ENCODE results near the gene RPRML. TPM values are rescaled to one million over a fixed set of nuclear protein-coding genes. Genes with fewer than 3 reads are reported as not detected.

The RPRML gene
- total RNA-seq, 2 experiments from 2014 or later = 0.23 TPM; not detected in 1

DNA sequence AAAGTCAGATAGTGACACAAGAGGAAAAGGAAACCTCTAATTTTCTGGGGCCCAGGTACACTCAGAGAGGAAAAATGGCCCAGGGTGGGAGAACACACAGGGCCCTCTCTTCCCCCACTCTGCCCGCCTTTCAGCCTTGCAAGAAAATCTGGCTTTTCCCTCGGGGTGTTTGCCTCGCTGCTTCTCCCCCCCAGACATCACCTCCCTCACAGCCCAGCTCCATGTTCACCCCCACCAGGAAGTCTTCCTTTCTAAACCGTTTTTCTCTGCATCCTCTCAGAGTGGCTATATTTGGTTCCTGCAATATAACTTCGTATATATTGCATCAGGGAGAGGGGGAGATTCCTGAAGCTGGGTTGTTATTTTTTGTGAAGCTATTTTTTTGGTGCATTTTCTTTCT lies 27.3 kb downstream of the RPRML start:
- H3K4me3 Mint-ChIP-seq = no peak overlapping the region
- no peaks in the 10 kb centered on the region for H3K27me3 Mint-ChIP-seq (ENCODE audit: low read depth)
- H3K36me3 Mint-ChIP-seq (ENCODE audit: low read depth) = peaks cover 2% of the 10 kb centered on the region
- no peaks in the 10 kb centered on the region for H3K4me1 Mint-ChIP-seq (ENCODE audit: low read depth)
- POLR2A ChIA-PET = no interaction called here
- CTCF ChIA-PET = interaction anchor here (1.1 to 1.9 kb wide), 3 partner anchors 9 to 116 kb away, joined by 3 to 6 read pairs (median 6); no protein-coding TSS in a partner anchor
- DNase-seq (no peak), ATAC-seq (no peak)
- H3K9me3 Mint-ChIP-seq (ENCODE audit: insufficient read depth) = no peaks in the 10 kb centered on the region
- H3K27ac Mint-ChIP-seq = no peak overlapping the region

DNA sequence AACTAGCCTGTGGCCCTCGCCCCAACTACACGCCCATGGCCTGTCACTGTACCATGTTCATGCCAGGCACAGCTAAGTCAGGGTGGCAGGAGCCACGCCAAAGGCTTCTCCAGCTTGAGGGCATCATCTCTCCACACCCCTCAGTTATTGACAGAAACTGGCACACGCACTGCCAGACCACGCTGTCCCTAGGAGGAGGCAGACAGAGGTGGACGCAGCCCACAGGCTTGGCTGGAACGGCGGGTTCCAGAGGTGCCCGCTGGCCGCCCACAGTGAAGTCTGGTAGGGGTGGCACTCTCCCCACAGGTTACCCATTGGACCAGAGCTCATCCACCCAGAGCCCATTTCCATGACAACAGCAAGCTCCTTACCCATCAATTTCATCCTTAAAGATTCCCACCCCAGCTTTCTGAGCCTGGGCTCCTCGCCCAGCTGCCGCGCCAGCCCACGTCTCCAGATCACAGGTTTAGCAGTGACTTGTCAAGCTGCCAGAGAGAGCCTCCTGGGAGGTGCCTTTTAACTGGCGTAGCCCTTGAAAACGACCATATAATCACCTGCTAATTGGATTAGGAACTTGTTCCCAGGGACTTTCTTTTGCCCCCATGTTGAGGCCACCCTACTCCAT lies 27.9 kb downstream of the RPRML start:
- H3K36me3 Mint-ChIP-seq (ENCODE audit: low read depth) = peaks cover 2% of the 10 kb centered on the region
- ChIA-PET POLR2A (no interaction called here), CTCF (interaction anchor here (1.1 to 1.9 kb wide), 3 partner anchors 8 to 116 kb away, joined by 3 to 6 read pairs (median 6); no protein-coding TSS in a partner anchor)
- no peak for ATAC-seq
- DNase-seq = no peak
- H3K27me3 Mint-ChIP-seq (ENCODE audit: low read depth) = no peaks in the 10 kb centered on the region
- no peaks in the 10 kb centered on the region for H3K9me3 Mint-ChIP-seq (ENCODE audit: insufficient read depth)
- H3K4me3 Mint-ChIP-seq = no peak overlapping the region
- H3K27ac Mint-ChIP-seq = no peak overlapping the region
- no peaks in the 10 kb centered on the region for H3K4me1 Mint-ChIP-seq (ENCODE audit: low read depth)

DNA sequence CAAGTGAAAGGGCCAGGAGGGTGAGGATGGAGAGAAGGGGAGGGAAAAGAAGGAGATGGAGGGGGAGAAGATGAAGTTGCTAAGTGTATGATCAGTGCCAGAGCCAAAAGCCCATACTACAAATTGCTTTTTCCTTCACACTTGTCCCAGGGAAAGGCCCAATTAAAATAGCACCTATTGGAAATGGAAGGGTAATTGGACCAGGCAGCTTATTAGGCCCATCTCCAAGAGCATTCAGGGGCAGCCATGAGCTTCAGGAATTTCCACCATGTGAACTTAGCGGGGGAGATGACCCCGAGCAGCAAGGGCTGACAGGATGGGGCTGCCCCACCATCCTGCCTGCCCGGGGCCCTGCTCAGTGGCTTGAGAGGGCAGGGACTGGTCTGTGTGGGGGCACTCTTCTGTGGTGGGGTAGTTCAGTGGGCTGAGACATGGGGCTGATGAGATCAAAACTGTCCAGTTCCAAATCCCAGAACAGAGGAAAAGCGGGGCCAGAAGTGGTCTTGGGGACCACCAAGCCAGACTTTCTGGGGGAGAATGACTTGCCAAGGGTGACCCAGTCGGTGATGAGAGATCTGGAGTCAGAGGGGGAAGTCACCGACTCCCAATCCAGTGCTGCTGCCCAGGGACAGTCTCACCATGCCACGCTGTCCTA lies 28.6 kb downstream of the RPRML start:
- ATAC-seq = no peak
- H3K36me3 Mint-ChIP-seq (ENCODE audit: low read depth) = peaks cover under 1% of the 10 kb centered on the region
- no peak overlapping the region for H3K27ac Mint-ChIP-seq
- H3K27me3 Mint-ChIP-seq (ENCODE audit: low read depth) = no peaks in the 10 kb centered on the region
- POLR2A ChIA-PET = no interaction called here
- DNase-seq = no peak
- H3K9me3 Mint-ChIP-seq (ENCODE audit: insufficient read depth) = no peaks in the 10 kb centered on the region
- CTCF ChIA-PET = interaction anchor here (1.6 kb wide), 1 partner anchor 8 kb away, joined by 6 read pairs; no protein-coding TSS in a partner anchor
- no peak overlapping the region for H3K4me3 Mint-ChIP-seq
- H3K4me1 Mint-ChIP-seq (ENCODE audit: low read depth) = no peaks in the 10 kb centered on the region

DNA sequence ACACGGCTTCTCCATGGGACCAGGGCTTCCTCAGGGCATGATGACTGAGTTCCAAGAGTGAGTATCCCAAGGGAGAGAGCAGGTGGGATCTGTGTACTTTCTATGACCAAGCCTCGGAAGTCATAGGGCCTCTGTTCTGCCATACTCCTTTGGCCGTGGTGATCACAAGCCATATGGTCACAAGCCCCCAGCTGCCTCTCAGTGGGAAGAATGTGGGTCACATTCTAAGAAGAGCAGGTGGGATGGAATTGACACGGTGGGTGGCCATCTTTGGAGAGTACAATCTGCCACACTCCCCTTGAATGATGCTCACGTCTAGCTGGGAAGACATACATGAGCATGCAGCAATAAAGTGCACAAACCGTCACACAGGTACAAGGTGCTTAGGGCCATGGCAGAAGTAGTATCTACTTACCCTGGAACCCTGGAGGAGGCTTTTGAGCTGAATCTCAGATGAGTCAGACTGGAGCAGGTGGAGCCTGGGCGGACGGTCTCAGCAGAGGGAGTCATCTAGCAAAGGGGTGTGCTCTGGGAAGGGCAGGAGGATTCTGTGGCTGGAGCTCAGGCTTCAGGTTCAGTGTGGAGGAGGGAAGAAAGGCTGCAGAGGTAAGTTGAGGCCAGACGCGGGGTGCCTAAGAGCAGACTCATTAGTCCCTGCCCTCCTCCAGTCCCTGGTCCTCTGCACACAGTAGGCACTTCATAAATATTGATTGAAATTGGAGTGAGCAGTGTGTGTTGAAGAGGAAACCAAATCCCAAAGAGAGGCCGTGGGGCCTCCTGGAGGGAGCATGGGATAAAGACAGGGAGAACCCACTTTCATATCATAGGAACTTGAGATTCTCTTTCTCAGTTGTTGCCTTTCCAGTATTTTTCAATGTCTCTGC lies 29.5 kb downstream of the RPRML start:
- Mint-ChIP-seq H3K4me1 (ENCODE audit: low read depth) (peaks cover 7% of the 10 kb centered on the region), H3K9me3 (ENCODE audit: insufficient read depth) (no peaks in the 10 kb centered on the region), H3K36me3 (ENCODE audit: low read depth) (no peaks in the 10 kb centered on the region), H3K27ac (no peak overlapping the region), H3K4me3 (no peak overlapping the region), H3K27me3 (ENCODE audit: low read depth) (no peaks in the 10 kb centered on the region)
- DNase-seq = no peak
- POLR2A ChIA-PET = no interaction called here
- ATAC-seq = no peak
- CTCF ChIA-PET = interaction anchor here (0.8 kb wide), 1 partner anchor 8 kb away, joined by 3 read pairs; no protein-coding TSS in a partner anchor

DNA sequence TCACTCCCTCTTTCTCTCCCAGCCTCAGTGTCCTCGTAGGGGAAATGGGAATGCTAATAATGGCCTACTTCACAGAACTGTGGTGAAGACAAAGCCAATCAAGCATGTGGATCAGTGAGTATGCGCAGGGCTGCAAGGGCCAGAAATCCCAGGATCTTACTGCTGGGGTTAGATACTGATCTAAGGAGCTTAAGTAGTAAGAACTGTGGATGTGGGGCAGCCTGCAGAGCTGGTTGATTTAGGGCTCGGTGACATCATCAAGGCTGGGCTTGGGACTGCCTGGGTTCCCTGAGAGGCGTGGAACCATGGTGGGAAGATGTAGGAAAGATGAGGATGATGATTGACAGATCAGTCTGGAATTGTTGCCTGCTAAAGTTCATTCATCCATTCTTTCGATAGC lies 30.5 kb downstream of the RPRML start:
- H3K4me1 Mint-ChIP-seq (ENCODE audit: low read depth) = peaks cover 15% of the 10 kb centered on the region
- H3K9me3 Mint-ChIP-seq (ENCODE audit: insufficient read depth) = no peaks in the 10 kb centered on the region
- H3K36me3 Mint-ChIP-seq (ENCODE audit: low read depth) = no peaks in the 10 kb centered on the region
- ATAC-seq = no peak
- no peaks in the 10 kb centered on the region for H3K27me3 Mint-ChIP-seq (ENCODE audit: low read depth)
- POLR2A ChIA-PET = interaction anchor here (0.7 to 0.8 kb wide), 2 partner anchors 12 to 29 kb away, joined by 3 to 6 read pairs; no protein-coding TSS in a partner anchor
- H3K4me3 Mint-ChIP-seq = no peak overlapping the region
- no peak for DNase-seq
- no peak overlapping the region for H3K27ac Mint-ChIP-seq
- CTCF ChIA-PET = no interaction called here

DNA sequence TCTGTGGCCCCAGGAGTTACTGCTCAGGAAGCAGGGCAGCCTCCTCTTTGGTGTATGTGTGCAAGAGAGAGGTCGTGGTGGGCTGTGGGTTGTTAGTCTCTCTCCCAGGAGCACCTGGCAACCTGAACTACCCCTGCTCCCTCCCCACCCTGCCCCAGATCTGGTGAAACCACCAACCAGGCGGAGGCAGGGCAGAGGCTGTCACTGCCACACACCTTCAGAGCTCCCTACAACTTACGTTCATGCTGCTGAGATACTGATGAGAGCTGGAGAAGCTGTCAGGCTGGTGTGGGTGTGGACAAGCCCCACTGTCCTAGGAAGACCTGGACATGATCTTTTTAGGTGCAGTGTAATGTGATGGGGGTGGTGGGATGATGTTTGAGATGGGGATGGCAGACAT lies 31.8 kb downstream of the RPRML start:
- no peak overlapping the region for H3K4me3 Mint-ChIP-seq
- ChIA-PET POLR2A (no interaction called here), CTCF (no interaction called here)
- DNase-seq = no peak
- no peaks in the 10 kb centered on the region for H3K9me3 Mint-ChIP-seq (ENCODE audit: insufficient read depth)
- no peaks in the 10 kb centered on the region for H3K27me3 Mint-ChIP-seq (ENCODE audit: low read depth)
- ATAC-seq = no peak
- H3K36me3 Mint-ChIP-seq (ENCODE audit: low read depth) = peaks cover 2% of the 10 kb centered on the region
- H3K27ac Mint-ChIP-seq = no peak overlapping the region
- H3K4me1 Mint-ChIP-seq (ENCODE audit: low read depth) = peaks cover 27% of the 10 kb centered on the region

DNA sequence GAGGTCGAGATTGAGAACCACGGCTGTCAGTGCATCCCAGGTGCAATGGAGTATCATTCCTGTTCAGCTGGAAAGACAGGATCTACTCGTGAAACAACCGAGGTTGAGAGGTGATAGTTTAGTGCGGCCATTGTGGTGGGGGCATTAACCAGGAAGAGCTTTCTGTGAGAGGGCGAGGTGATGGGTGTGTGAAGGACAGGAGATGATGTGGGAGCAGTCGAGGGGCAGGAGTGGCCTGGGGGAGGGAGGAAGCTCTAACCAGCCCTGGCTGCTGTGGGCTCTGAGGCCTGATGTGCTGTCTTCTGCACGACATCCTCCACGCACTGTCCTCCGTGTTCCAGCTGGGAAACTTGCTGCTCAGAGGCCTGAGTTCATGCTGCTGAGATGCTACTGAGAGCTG lies 34.1 kb downstream of the RPRML start:
- no peak for ATAC-seq
- no peak overlapping the region for H3K4me3 Mint-ChIP-seq
- ChIA-PET POLR2A (no interaction called here), CTCF (interaction anchor here (1.1 kb wide), 1 partner anchor 102 kb away, joined by 3 read pairs; no protein-coding TSS in a partner anchor)
- DNase-seq = no peak
- no peaks in the 10 kb centered on the region for H3K9me3 Mint-ChIP-seq (ENCODE audit: insufficient read depth)
- H3K4me1 Mint-ChIP-seq (ENCODE audit: low read depth) = peaks cover 27% of the 10 kb centered on the region
- H3K27me3 Mint-ChIP-seq (ENCODE audit: low read depth) = no peaks in the 10 kb centered on the region
- peaks cover 10% of the 10 kb centered on the region for H3K36me3 Mint-ChIP-seq (ENCODE audit: low read depth)
- H3K27ac Mint-ChIP-seq = no peak overlapping the region

DNA sequence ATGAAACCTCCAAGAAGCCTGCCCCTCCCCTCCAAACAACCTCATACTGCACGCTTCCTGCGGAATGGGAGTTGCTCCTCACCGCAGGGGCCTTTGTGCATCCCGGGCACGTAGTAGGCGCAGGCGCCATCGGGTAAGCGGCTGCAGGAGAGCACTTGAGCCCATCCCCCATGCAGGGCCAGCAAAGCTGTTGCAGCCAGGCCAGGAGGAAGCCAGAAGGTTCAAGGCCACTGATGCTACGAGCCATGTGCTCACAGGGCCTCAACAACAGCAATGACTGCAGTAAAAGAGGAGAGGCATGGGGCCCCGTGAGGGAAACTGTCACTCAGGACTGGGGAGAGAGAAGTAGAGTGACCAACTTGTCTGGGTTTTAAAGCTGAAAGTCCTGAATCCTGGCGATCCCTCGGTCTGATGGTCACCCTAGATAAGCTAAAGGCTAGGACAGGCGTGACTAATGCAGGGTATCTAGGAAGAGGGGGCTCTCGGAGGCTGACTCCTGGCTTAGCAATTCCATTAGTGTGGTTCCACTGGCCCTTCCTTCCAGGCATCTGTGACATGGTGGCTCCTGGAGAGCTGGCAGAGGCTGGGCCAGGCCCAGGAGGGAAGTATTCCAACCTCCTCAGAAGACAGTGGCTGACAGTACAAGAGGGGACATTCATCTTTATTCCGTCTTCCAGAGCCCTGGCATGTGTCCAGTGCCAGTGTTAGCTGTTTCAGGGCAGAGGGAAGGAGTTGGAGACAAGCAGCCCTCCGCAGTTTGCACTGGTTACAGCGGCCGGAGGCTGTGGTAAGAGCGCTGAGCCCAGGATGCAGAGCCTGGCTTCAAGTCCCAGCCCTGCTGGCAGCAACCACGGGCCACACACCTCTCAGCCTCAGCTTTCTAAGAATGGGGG lies 35.3 kb downstream of the RPRML start:
- Mint-ChIP-seq H3K4me3 (no peak overlapping the region), H3K9me3 (ENCODE audit: insufficient read depth) (no peaks in the 10 kb centered on the region), H3K36me3 (ENCODE audit: low read depth) (peaks cover 18% of the 10 kb centered on the region), H3K27me3 (ENCODE audit: low read depth) (no peaks in the 10 kb centered on the region), H3K27ac (peak overlapping the region; percentile 37), H3K4me1 (ENCODE audit: low read depth) (peaks cover 27% of the 10 kb centered on the region)
- peak; percentile 37 for DNase-seq
- POLR2A ChIA-PET = interaction anchor here (0.9 kb wide), 1 partner anchor 19 kb away, joined by 3 read pairs; no protein-coding TSS in a partner anchor
- CTCF ChIA-PET = interaction anchor here (1.6 to 3.2 kb wide), 5 partner anchors 10 to 372 kb away, joined by 3 to 16 read pairs (median 11); no protein-coding TSS in a partner anchor
- ATAC-seq = no peak

DNA sequence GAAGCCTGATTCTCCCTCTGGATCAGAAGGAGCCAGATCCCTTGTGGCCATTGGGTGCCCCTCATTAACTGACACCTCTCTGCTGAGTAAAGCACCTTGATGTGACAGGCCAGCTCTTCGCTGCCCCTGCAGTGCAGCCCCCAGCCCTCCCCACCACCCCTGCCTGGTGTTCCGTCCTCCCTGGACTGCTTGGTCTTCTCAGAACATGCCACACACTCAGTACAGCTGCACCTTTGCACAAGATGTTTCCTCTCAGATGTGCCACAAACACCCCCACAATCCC lies 35.9 kb downstream of the RPRML start:
- CTCF ChIA-PET = interaction anchor here (0.7 to 5.5 kb wide), 17 partner anchors 8 to 372 kb away, joined by 3 to 44 read pairs (median 5); no protein-coding TSS in a partner anchor
- Mint-ChIP-seq H3K4me1 (ENCODE audit: low read depth) (peaks cover 27% of the 10 kb centered on the region), H3K36me3 (ENCODE audit: low read depth) (peaks cover 22% of the 10 kb centered on the region), H3K4me3 (no peak overlapping the region), H3K27ac (peak overlapping the region; percentile 12), H3K27me3 (ENCODE audit: low read depth) (no peaks in the 10 kb centered on the region), H3K9me3 (ENCODE audit: insufficient read depth) (no peaks in the 10 kb centered on the region)
- POLR2A ChIA-PET = interaction anchor here (0.9 kb wide), 1 partner anchor 19 kb away, joined by 3 read pairs; no protein-coding TSS in a partner anchor
- DNase-seq (no peak), ATAC-seq (no peak)

DNA sequence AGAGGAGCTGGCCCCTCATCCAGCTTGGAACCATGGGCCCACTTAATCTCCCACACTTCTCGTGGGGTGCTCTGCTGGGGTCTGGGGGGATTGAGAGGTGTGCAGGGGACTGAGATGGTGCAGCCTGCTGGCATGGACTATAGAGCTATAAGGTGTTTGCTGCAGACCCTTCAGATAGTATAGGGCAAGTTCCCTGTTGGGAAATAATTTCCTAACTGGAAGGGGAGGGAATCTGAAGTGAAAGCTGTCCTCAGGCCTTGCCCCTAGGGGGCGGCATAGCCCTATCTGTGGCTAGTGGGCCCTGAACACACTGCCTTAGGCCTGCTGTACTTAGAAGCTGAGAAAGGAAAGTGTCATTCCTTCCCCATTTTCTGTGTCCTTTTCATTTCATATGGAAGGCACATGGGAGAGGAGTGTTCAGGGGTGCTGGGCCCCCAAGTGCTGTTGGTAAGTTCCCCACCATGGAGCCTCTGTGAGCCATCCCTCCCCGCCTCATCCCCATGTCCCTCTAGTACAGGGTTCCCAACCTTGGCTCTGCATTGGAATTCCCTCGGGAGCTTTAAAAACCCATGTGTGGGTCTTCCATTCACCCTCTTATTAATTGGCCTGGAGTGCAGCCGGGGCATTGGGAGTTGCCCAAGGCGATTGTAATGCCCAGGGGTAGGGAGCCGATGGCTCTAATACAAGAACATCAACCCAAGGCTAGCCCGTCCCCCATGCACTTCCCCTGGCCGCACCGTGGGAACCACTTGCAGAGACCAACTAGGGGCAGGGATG lies 36.4 kb downstream of the RPRML start:
- Mint-ChIP-seq H3K4me3 (no peak overlapping the region), H3K4me1 (ENCODE audit: low read depth) (peaks cover 27% of the 10 kb centered on the region), H3K9me3 (ENCODE audit: insufficient read depth) (no peaks in the 10 kb centered on the region), H3K36me3 (ENCODE audit: low read depth) (peaks cover 22% of the 10 kb centered on the region), H3K27ac (no peak overlapping the region), H3K27me3 (ENCODE audit: low read depth) (no peaks in the 10 kb centered on the region)
- peak; percentile 58 for ATAC-seq
- peak; percentile 66 for DNase-seq
- CTCF ChIA-PET = interaction anchor here (0.7 to 5.5 kb wide), 26 partner anchors 9 to 374 kb away, joined by 3 to 44 read pairs (median 4); no protein-coding TSS in a partner anchor
- POLR2A ChIA-PET = no interaction called here
